Gastroesophageal sphincter (tissue), 3 donors: Measurements from ENCODE around the gene PCBP3.

Source experiments
- POLR2AphosphoS5 ChIP-seq: sonication (generic); formaldehyde crosslinking; IDR thresholded peaks from one replicate; pipeline ENCODE4 v1.6.1; 2017; ENCODE audit warnings: antibody characterized with exemption
- TF ChIP-seq, protein P1 (sequence below), 4 experiments: fragments of 200-600 bp in 2 of 4; fragments of 450-650 bp in 2 of 4; sonication (generic) in 1 of 4; IDR thresholded peaks; one replicate each; pipeline ENCODE4 v1.5.1; 2017 to 2019; ENCODE audit warnings: antibody characterized with exemption in 4 of 4, mild to moderate bottlenecking in 2 of 4, moderate library complexity in 2 of 4

DNA sequence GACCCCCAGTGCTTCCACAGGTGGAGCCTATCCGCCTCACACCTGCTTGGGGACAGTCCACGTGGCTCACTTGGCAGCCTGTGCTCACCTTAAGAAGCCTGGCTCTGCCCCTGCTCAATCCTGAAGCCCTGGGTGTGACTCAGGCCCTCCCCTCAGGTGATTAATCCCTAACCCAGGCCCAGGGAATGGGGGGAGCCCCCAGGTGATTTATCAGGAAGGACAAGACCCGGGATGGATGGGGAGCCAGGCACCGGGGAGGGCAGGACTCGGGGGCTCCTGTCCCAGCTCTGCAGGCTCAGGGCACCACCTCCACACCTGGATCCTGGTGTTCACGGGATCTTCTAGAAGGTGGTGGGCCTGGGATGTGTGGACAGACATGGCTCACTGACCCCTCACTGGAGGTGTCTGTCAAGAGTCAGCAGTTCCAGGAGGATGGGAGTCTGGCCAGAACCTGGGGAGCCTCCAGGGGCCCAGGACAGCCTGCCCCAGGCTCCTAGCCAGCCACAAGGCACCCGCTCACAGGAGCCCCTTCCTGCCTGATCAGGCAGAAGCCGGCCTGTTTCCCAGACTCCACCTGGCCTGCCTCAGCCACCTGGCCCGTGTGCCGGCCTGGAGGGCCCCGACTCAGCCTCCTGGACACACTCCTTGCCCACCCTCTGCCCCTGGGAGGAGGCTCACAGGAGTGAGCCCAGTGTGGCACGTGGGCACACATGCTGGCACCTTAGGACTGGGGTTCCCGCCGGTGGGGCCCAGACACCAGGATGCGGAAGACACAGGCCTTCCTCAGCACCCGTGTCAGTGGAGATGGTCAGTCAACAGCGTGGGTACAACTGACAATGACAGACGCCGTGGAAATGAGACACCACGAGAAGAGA lies 299.5 kb downstream of the PCBP3 start:
- TF ChIP-seq, protein P1, sequence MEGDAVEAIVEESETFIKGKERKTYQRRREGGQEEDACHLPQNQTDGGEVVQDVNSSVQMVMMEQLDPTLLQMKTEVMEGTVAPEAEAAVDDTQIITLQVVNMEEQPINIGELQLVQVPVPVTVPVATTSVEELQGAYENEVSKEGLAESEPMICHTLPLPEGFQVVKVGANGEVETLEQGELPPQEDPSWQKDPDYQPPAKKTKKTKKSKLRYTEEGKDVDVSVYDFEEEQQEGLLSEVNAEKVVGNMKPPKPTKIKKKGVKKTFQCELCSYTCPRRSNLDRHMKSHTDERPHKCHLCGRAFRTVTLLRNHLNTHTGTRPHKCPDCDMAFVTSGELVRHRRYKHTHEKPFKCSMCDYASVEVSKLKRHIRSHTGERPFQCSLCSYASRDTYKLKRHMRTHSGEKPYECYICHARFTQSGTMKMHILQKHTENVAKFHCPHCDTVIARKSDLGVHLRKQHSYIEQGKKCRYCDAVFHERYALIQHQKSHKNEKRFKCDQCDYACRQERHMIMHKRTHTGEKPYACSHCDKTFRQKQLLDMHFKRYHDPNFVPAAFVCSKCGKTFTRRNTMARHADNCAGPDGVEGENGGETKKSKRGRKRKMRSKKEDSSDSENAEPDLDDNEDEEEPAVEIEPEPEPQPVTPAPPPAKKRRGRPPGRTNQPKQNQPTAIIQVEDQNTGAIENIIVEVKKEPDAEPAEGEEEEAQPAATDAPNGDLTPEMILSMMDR (IDR thresholded peaks at IDR 0.05): no peak
- no peak for TF ChIP-seq POLR2AphosphoS5
